HCT116 (cell line): ENCODE data around the gene SETSIP.

Source experiments
- CTCF ChIP-seq, 3 experiments: fragments of 200-600 bp in 1 of 3; sonication (generic) in 1 of 3; IDR thresholded peaks in 2 of 3; conservative IDR thresholded peaks in 1 of 3; 2 replicates each; pipeline ENCODE4 v1.5.1; 2012 to 2017; ENCODE audit warnings: low read depth in 2 of 3, low read length in 2 of 3, antibody characterized with exemption in 1 of 3, borderline replicate concordance in 1 of 3, control low read depth in 1 of 3, mild to moderate bottlenecking in 1 of 3, mixed read lengths in 1 of 3, mixed run types in 1 of 3, moderate library complexity in 1 of 3; ENCODE audit not compliant: insufficient read depth in 1 of 3
- EGR1 ChIP-seq: IDR thresholded peaks from 2 replicates; pipeline ENCODE4 v1.6.1; 2012; ENCODE audit warnings: low read depth
- EZH2phosphoT487 ChIP-seq: fragments of 200-600 bp; IDR thresholded peaks from 2 replicates; pipeline ENCODE4 v1.6.1; 2018; ENCODE audit warnings: antibody characterized with exemption, borderline replicate concordance
- JUND ChIP-seq: IDR thresholded peaks from 2 replicates; pipeline ENCODE4 v1.6.1; 2012
- POLR2A ChIP-seq: IDR thresholded peaks from 2 replicates; pipeline ENCODE4 v1.7.0; 2011; ENCODE audit warnings: borderline replicate concordance; ENCODE audit not compliant: insufficient read depth, insufficient read length; ENCODE audit errors: extremely low read depth
- POLR2AphosphoS5 ChIP-seq: IDR thresholded peaks from 2 replicates; pipeline ENCODE4 v1.6.1; 2011; ENCODE audit warnings: mild to moderate bottlenecking, low read depth, low read length, moderate library complexity
- REST ChIP-seq: IDR thresholded peaks from 2 replicates; pipeline ENCODE4 v1.6.1; 2012; ENCODE audit warnings: low read depth
- TF ChIP-seq, protein P1 (sequence below): IDR thresholded peaks from 2 replicates; pipeline ENCODE4 v1.6.1; 2012
- TF ChIP-seq, protein P2 (sequence below): IDR thresholded peaks from 2 replicates; pipeline ENCODE4 v1.6.1; 2012

DNA sequence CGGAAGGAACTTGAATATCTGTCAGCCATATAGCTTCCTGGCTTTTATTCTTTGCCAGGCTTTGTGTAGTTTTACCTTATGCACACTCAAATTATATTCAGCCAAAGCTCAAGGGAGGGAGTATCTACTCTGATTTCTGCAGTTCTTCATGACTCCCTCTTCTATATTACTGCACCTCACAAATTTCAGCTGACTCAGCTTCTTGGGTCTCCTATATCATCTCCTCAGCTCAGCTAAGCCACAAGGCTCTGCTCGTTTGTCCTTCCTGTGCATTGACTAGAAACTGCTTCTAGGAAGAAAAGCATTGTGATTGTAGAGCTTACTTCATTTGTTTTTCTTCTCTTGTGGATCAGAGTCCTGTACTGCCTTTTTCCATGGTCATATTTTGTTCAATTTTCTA lies 42.3 kb upstream of the SETSIP start:
- TF ChIP-seq REST (no peak), JUND (no peak), POLR2A (no peak), CTCF (IDR thresholded peaks at IDR 0.05 in 2 of 3, conservative IDR thresholded peaks at IDR 0.05 in 1 of 3; ENCODE audit: borderline replicate concordance in 1 of 3, insufficient read depth in 1 of 3, low read depth in 2 of 3, low read length in 2 of 3) (no peak), POLR2AphosphoS5 (no peak), EGR1 (no peak), EZH2phosphoT487 (no peak)
- TF ChIP-seq, protein P1, sequence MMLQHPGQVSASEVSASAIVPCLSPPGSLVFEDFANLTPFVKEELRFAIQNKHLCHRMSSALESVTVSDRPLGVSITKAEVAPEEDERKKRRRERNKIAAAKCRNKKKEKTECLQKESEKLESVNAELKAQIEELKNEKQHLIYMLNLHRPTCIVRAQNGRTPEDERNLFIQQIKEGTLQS: no peak
- TF ChIP-seq, protein P2, sequence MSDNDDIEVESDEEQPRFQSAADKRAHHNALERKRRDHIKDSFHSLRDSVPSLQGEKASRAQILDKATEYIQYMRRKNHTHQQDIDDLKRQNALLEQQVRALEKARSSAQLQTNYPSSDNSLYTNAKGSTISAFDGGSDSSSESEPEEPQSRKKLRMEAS: no peak
